ENCODE data around the gene APOB. TPM values are rescaled to one million over a fixed set of nuclear protein-coding genes. Genes with fewer than 3 reads are reported as not detected.

APOB gene
- total RNA-seq, 1 experiment from 2014 or later = 234 TPM

DNA sequence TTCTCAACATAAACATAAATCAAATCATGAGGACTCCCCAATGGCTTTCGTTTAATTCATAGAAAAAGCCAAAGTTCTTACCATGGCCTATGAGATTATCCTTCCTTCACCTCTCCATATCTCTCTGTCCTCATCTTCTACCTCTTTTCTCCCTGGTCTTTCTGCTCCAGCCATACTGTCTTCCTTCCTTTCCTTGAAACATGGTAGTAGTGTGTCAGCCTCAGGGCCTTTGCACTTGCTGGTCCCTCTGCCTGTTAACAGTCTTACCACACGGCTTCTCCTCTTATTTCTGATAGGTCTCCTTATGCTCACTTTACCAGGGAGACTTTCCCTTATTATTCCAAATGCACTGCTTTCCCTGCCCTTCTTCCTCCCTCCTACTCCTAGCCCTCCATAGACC is 25.6 kb downstream of the APOB start:
- CTCF ChIA-PET = no interaction called here
- BruUV-seq (replicated peaks) = no TSS peak

DNA sequence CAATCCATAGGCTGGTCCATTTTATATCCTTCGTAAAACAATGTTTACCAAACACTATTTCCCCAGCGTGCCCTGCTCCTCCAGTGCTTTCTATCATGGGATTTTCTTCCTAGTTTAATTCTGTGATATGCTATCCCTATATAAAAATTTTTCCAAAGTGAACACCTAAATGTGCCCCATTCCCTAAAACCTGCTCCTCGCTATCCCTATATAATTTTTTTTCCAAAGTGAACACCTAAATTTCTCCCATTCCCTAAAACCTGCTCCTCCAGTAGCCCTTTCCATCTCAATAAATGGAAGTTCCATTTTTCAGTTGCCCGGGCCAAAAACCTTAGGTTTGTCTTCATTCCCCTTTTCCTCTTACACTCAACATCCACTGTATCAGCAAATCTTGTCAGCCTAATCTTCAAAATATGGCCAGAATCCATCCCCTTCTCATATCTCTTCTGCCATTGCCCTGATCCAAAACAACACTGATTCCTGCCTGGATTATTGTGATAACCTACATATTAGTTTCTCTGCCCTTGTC is 26.1 kb downstream of the APOB start:
- TF ChIP-seq CTCF (IDR thresholded peaks at IDR 0.05; ENCODE audit: insufficient read depth in 1 of 2, low read depth in 1 of 2, low read length in 1 of 2, severe bottlenecking in 1 of 2, unreplicated experiment in 1 of 2) = no peak
- H3K9me3 Mint-ChIP-seq (ENCODE audit: unreplicated experiment) = peaks cover 23% of the 10 kb centered on the region
- no peaks in the 10 kb centered on the region for H3K4me1 ChIP-seq
- H3K36me3 ChIP-seq (ENCODE audit: control insufficient read depth, insufficient read depth, low read length) = peaks cover 35% of the 10 kb centered on the region
- BruUV-seq (replicated peaks) = no TSS peak
- H3K36me3 Mint-ChIP-seq (ENCODE audit: insufficient read depth, unreplicated experiment) = peaks cover 71% of the 10 kb centered on the region
- H3K4me3 Mint-ChIP-seq (ENCODE audit: unreplicated experiment) = no peak overlapping the region
- no peaks in the 10 kb centered on the region for H3K27me3 Mint-ChIP-seq (ENCODE audit: insufficient read depth, unreplicated experiment)
- no peak overlapping the region for H3K27ac Mint-ChIP-seq (ENCODE audit: unreplicated experiment)
- intact Hi-C loops (cut with micrococcal nuclease; ENCODE audit: unreplicated experiment) = no loop called here
- ChIA-PET POLR2A (no interaction called here), CTCF (no interaction called here)
- H3K27me3 ChIP-seq (replicated peaks; ENCODE audit: control insufficient read depth, insufficient read depth, low read length) = no peaks in the 10 kb centered on the region
- H3K9me3 ChIP-seq = no peaks in the 10 kb centered on the region; the same call in 1 of the 2 replicates
- H3K4me1 Mint-ChIP-seq (ENCODE audit: low read depth, unreplicated experiment) = no peaks in the 10 kb centered on the region
- DNase-seq = no peak
- H3K4me3 ChIP-seq (ENCODE audit: low read depth, low read length) = no peak overlapping the region

More for the DNA sequence above, 25.6 kb downstream of the APOB start:
- POLR2A ChIA-PET = no interaction called here
- no peak for TF ChIP-seq CTCF (IDR thresholded peaks at IDR 0.05; ENCODE audit: insufficient read depth in 1 of 2, low read depth in 1 of 2, low read length in 1 of 2, severe bottlenecking in 1 of 2, unreplicated experiment in 1 of 2)
- H3K4me1 ChIP-seq = no peaks in the 10 kb centered on the region
- intact Hi-C loops (cut with micrococcal nuclease; ENCODE audit: unreplicated experiment) = no loop called here
- DNase-seq = no peak
- H3K27me3 Mint-ChIP-seq (ENCODE audit: insufficient read depth, unreplicated experiment) = no peaks in the 10 kb centered on the region
- H3K9me3 ChIP-seq = no peaks in the 10 kb centered on the region
- no peak overlapping the region for H3K4me3 Mint-ChIP-seq (ENCODE audit: unreplicated experiment)
- H3K9me3 Mint-ChIP-seq (ENCODE audit: unreplicated experiment) = peaks cover 23% of the 10 kb centered on the region
- H3K36me3 Mint-ChIP-seq (ENCODE audit: insufficient read depth, unreplicated experiment) = peaks cover 71% of the 10 kb centered on the region
- peaks cover 31% of the 10 kb centered on the region for H3K36me3 ChIP-seq (ENCODE audit: control insufficient read depth, insufficient read depth, low read length)
- H3K27me3 ChIP-seq (replicated peaks; ENCODE audit: control insufficient read depth, insufficient read depth, low read length) = no peaks in the 10 kb centered on the region
- no peak overlapping the region for H3K27ac Mint-ChIP-seq (ENCODE audit: unreplicated experiment)
- no peak overlapping the region for H3K4me3 ChIP-seq (ENCODE audit: low read depth, low read length)
- no peaks in the 10 kb centered on the region for H3K4me1 Mint-ChIP-seq (ENCODE audit: low read depth, unreplicated experiment)

- H3K9me3 Mint-ChIP-seq (ENCODE audit: unreplicated experiment) = peaks cover 23% of the 10 kb centered on the region
- no peak for TF ChIP-seq CTCF (IDR thresholded peaks at IDR 0.05; ENCODE audit: insufficient read depth in 1 of 2, low read depth in 1 of 2, low read length in 1 of 2, severe bottlenecking in 1 of 2, unreplicated experiment in 1 of 2)
- no peak overlapping the region for H3K4me3 ChIP-seq (ENCODE audit: low read depth, low read length)
- BruUV-seq (replicated peaks) = no TSS peak
- H3K4me1 ChIP-seq = no peaks in the 10 kb centered on the region
- H3K27me3 Mint-ChIP-seq (ENCODE audit: insufficient read depth, unreplicated experiment) = no peaks in the 10 kb centered on the region
- no peak overlapping the region for H3K4me3 Mint-ChIP-seq (ENCODE audit: unreplicated experiment)
- H3K36me3 ChIP-seq (ENCODE audit: control insufficient read depth, insufficient read depth, low read length) = peaks cover 48% of the 10 kb centered on the region
- no peak overlapping the region for H3K27ac Mint-ChIP-seq (ENCODE audit: unreplicated experiment)
- H3K4me1 Mint-ChIP-seq (ENCODE audit: low read depth, unreplicated experiment) = no peaks in the 10 kb centered on the region
- H3K9me3 ChIP-seq = peaks cover 6% of the 10 kb centered on the region; the same call in 1 of the 2 replicates
- peaks cover 90% of the 10 kb centered on the region for H3K36me3 Mint-ChIP-seq (ENCODE audit: insufficient read depth, unreplicated experiment)
- no peak for DNase-seq
- no peaks in the 10 kb centered on the region for H3K27me3 ChIP-seq (replicated peaks; ENCODE audit: control insufficient read depth, insufficient read depth, low read length)
- ChIA-PET CTCF (no interaction called here), POLR2A (no interaction called here)
- intact Hi-C loops (cut with micrococcal nuclease; ENCODE audit: unreplicated experiment) = no loop called here
Observed at GRCh38 chr2:21015281-21015645, 28.6 kb downstream of the APOB start.

Measured in Caco-2 (cell line).